Astrocyte of the spinal cord (primary cell): ENCODE results near the gene RDH13.
"Not testable (repeated sequence)": the region's sequence is repeated elsewhere in the genome, so short reads cannot be mapped to it uniquely, and the experiment has no call there.

Source experiments
- DNase-seq: peaks from one replicate; pipeline ENCODE4 v3.0.0; 2011; ENCODE audit warnings: low read depth, low spot score
- H3K4me3 ChIP-seq: 2 replicates; pipeline ENCODE4 v1.5.1; 2011; ENCODE audit warnings: low read depth, mild to moderate bottlenecking, low read length, moderate library complexity
- in situ Hi-C: cut with HindIII; loops from 2 replicates; pipeline ENCODE4 v1.10.0; 2017; ENCODE audit warnings: low sequenced_read_pairs
- TF ChIP-seq, protein P1 (sequence below): IDR thresholded peaks from 2 replicates; pipeline ENCODE4 v1.5.1; 2012; ENCODE audit warnings: low read depth, mild to moderate bottlenecking, low read length, inconsistent platforms

RDH13 gene

DNA sequence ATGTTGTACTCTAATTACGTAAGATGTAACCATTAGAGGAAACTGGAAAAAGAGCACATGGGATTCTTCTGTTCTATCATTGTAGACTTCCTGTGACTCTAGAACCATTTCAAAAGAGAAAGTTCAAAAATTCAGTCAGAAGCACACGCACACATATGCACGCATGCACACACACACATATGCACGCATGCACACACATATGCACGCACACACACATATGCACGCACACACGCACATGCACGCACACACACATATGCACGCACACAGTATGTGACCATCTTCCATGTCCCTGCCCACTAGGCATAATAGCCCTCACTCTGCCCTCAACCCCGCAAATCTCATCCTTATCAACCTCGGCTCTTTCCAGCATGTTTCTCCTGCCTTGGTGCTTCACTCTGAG, 38.8 kb downstream of the RDH13 start:
- DNase-seq: no peak
- H3K4me3 ChIP-seq: no peak overlapping the region
- in situ Hi-C loops: no loop called here
- TF ChIP-seq, protein P1, sequence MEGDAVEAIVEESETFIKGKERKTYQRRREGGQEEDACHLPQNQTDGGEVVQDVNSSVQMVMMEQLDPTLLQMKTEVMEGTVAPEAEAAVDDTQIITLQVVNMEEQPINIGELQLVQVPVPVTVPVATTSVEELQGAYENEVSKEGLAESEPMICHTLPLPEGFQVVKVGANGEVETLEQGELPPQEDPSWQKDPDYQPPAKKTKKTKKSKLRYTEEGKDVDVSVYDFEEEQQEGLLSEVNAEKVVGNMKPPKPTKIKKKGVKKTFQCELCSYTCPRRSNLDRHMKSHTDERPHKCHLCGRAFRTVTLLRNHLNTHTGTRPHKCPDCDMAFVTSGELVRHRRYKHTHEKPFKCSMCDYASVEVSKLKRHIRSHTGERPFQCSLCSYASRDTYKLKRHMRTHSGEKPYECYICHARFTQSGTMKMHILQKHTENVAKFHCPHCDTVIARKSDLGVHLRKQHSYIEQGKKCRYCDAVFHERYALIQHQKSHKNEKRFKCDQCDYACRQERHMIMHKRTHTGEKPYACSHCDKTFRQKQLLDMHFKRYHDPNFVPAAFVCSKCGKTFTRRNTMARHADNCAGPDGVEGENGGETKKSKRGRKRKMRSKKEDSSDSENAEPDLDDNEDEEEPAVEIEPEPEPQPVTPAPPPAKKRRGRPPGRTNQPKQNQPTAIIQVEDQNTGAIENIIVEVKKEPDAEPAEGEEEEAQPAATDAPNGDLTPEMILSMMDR: no peak

DNA sequence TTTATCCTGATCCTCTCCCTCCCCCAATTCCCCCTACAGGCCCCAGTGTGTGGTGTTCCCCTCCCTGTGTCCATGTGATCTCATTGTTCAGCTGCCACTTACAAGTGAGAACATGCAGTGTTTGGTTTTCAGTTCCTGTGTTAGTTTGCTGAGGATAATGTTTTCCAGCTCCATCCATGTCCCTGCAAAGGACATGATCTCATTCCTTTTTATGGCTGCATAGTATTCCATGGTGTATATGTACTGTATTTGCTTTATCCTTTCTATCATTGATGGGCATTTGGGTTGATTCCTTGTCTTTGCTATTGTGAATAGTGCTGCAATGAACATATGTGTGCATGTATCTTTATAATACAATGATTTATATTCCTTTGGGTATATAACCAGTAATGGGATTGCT, 42.6 kb downstream of the RDH13 start:
- DNase-seq, in situ Hi-C loops, H3K4me3 ChIP-seq: not testable (repeated sequence)

- DNase-seq: no peak
- TF ChIP-seq, protein P1: no peak
- no peak overlapping the region for H3K4me3 ChIP-seq
- in situ Hi-C loops: no loop called here
Observed at GRCh38 chr19:55018633-55019032, 44.3 kb downstream of the RDH13 start.

- TF ChIP-seq, protein P1: no peak
- no peak overlapping the region for H3K4me3 ChIP-seq
- no peak for DNase-seq
- in situ Hi-C loops: no loop called here
Observed at GRCh38 chr19:55018216-55018615, 44.7 kb downstream of the RDH13 start.

DNA sequence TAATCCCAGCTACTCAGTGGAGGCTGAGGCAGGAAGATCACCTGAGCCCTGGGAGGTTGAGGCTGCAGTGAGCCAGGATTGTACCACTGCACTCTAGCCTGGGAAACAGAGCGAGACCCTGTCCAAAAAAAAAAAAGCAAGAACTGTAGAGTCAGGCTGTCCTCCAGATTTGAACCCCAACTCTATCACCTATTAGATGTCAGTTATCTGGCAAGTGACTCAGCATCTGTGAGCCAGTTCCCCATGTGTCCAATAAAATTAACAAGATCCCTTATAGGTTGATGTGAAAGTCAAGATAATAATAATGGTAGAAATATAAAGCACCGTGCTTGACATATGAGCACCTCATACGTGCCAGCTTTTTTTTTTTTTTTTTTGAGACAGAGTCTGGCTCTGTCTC, 46.9 kb downstream of the RDH13 start:
- TF ChIP-seq, protein P1: no peak
- H3K4me3 ChIP-seq: no peak overlapping the region
- no peak for DNase-seq
- in situ Hi-C loops: no loop called here

- in situ Hi-C loops: no loop called here
- H3K4me3 ChIP-seq: no peak overlapping the region
- TF ChIP-seq, protein P1: no peak
- DNase-seq: no peak
Observed at GRCh38 chr19:55015126-55015525, 47.8 kb downstream of the RDH13 start.

GRCh38 chr19:55014714-55015113, 48.2 kb downstream of the RDH13 start:
- TF ChIP-seq, protein P1: no peak
- no peak for DNase-seq
- H3K4me3 ChIP-seq: no peak overlapping the region
- in situ Hi-C loops: no loop called here
